Mesendoderm (in vitro differentiated cells): Measurements from ENCODE around the gene OLIG1.

Source experiments
- DNase-seq: peaks from one replicate; pipeline ENCODE4 v3.0.0; 2013
- H2AK5ac ChIP-seq: 2 replicates; pipeline ENCODE4 v1.6.1; 2013; ENCODE audit warnings: low read length, inconsistent platforms
- H2BK120ac ChIP-seq: 2 replicates; pipeline ENCODE4 v1.6.1; 2013; ENCODE audit warnings: low read depth, mild to moderate bottlenecking, low read length, moderate library complexity, mixed read lengths
- H2BK15ac ChIP-seq: replicated peaks from 2 replicates; pipeline ENCODE4 v1.6.1; 2013; ENCODE audit warnings: low read depth, mild to moderate bottlenecking, moderate library complexity
- H2BK5ac ChIP-seq: 2 replicates; pipeline ENCODE4 v1.6.1; 2013; ENCODE audit warnings: low read length, inconsistent platforms
- H3K18ac ChIP-seq: 2 replicates; pipeline ENCODE4 v1.6.1; 2013; ENCODE audit warnings: mild to moderate bottlenecking, low read length, mixed read lengths
- H3K23ac ChIP-seq: one replicate; pipeline ENCODE4 v1.6.1; 2013; ENCODE audit warnings: low read length
- H3K27ac ChIP-seq: 2 replicates; pipeline ENCODE4 v1.5.1; 2013; ENCODE audit warnings: low read depth, mild to moderate bottlenecking, inconsistent platforms, low read length, moderate library complexity
- H3K27me3 ChIP-seq: 2 replicates; pipeline ENCODE4 v1.6.1; 2013; ENCODE audit warnings: low read length, control low read depth, mild to moderate bottlenecking, inconsistent platforms; ENCODE audit not compliant: insufficient read depth, poor library complexity
- H3K36me3 ChIP-seq: 2 replicates; pipeline ENCODE4 v1.6.1; 2013; ENCODE audit warnings: low read length, inconsistent platforms; ENCODE audit not compliant: control insufficient read depth, insufficient read depth
- H3K4ac ChIP-seq: one replicate; pipeline ENCODE4 v1.6.1; 2013; ENCODE audit warnings: low read depth, mild to moderate bottlenecking, low read length, moderate library complexity
- H3K4me1 ChIP-seq: 2 replicates; pipeline ENCODE4 v1.6.1; 2013; ENCODE audit warnings: low read depth, low read length, inconsistent platforms; ENCODE audit not compliant: control insufficient read depth
- H3K4me2 ChIP-seq: 2 replicates; pipeline ENCODE4 v1.6.1; 2013; ENCODE audit warnings: low read length
- H3K4me3 ChIP-seq: 2 replicates; pipeline ENCODE4 v1.5.1; 2013; ENCODE audit warnings: mild to moderate bottlenecking, low read length
- H3K56ac ChIP-seq: one replicate; pipeline ENCODE4 v1.6.1; 2013; ENCODE audit warnings: low read length
- H3K79me1 ChIP-seq: 2 replicates; pipeline ENCODE4 v1.6.1; 2013; ENCODE audit warnings: low read length, inconsistent platforms
- H3K79me2 ChIP-seq: 2 replicates; pipeline ENCODE4 v1.6.1; 2013; ENCODE audit warnings: mild to moderate bottlenecking, low read length; ENCODE audit not compliant: control insufficient read depth, insufficient read depth
- H3K9ac ChIP-seq: 2 replicates; pipeline ENCODE4 v1.6.1; 2013; ENCODE audit warnings: low read length, inconsistent platforms
- H4K5ac ChIP-seq: one replicate; pipeline ENCODE4 v1.6.1; 2013; ENCODE audit warnings: low read length
- H4K8ac ChIP-seq: one replicate; pipeline ENCODE4 v1.6.1; 2013; ENCODE audit warnings: low read depth, mild to moderate bottlenecking, control low read depth, low read length, moderate library complexity
- WGBS: extraction: QIAGEN DNeasy Blood & Tissue Kit; methylation state at CpG from one replicate; pipeline ENCODE4 v1.1.7; 2013; ENCODE audit warnings: low lambda C conversion rate, missing lambda C conversion rate; ENCODE audit not compliant: insufficient coverage; ENCODE audit errors: extremely low coverage; 5-methylcytosine and 5-hydroxymethylcytosine counted together

The OLIG1 gene

GRCh38 chr21:33059380-33059841 lies 10.5 kb upstream of the OLIG1 start:
- Histone ChIP-seq H3K4me1 (no peaks in the 10 kb centered on the region), H3K18ac (no peak overlapping the region), H3K23ac (no peak overlapping the region), H3K79me2 (no peaks in the 10 kb centered on the region), H4K8ac (no peak overlapping the region), H3K27me3 (peaks cover 5% of the 10 kb centered on the region), H4K5ac (no peak overlapping the region), H3K36me3 (no peaks in the 10 kb centered on the region), H3K9ac (no peak overlapping the region), H3K56ac (no peak overlapping the region), H3K4me2 (no peak overlapping the region), H3K4ac (no peak overlapping the region), H2BK120ac (no peak overlapping the region), H3K79me1 (no peaks in the 10 kb centered on the region), H3K4me3 (no peak overlapping the region), H2BK5ac (no peak overlapping the region), H3K27ac (no peak overlapping the region), H2BK15ac (no peak overlapping the region), H2AK5ac (no peak overlapping the region)
- no CpG with 5 or more reads among the region's 2 CpGs for WGBS
- no peak for DNase-seq

- no peaks in the 10 kb centered on the region for H3K4me1 ChIP-seq
- H3K79me2 ChIP-seq, result no peaks in the 10 kb centered on the region
- no peak overlapping the region for H4K5ac ChIP-seq
- no CpG with 5 or more reads among the region's 4 CpGs for WGBS
- no peak overlapping the region for H3K4me3 ChIP-seq
- H3K79me1 ChIP-seq, result no peaks in the 10 kb centered on the region
- no peak overlapping the region for H3K4me2 ChIP-seq
- H4K8ac ChIP-seq, result no peak overlapping the region
- H3K36me3 ChIP-seq, result no peaks in the 10 kb centered on the region
- H2AK5ac ChIP-seq, result no peak overlapping the region
- no peak overlapping the region for H2BK120ac ChIP-seq
- no peak overlapping the region for H3K56ac ChIP-seq
- no peak overlapping the region for H3K9ac ChIP-seq
- no peak overlapping the region for H3K4ac ChIP-seq
- no peak overlapping the region for H3K23ac ChIP-seq
- DNase-seq, result no peak
- no peak overlapping the region for H3K18ac ChIP-seq
- no peak overlapping the region for H2BK5ac ChIP-seq
- H3K27ac ChIP-seq, result no peak overlapping the region
- H3K27me3 ChIP-seq, result peaks cover 12% of the 10 kb centered on the region
- no peak overlapping the region for H2BK15ac ChIP-seq
These were observed 8.7 kb upstream of the OLIG1 start for GRCh38 chr21:33061233-33061632.

- H3K56ac ChIP-seq, result no peak overlapping the region
These were observed 6.5 kb upstream of the OLIG1 start for GRCh38 chr21:33063375-33063883.

GRCh38 chr21:33063907-33064622 lies 5.9 kb upstream of the OLIG1 start:
- Histone ChIP-seq H2AK5ac (no peak overlapping the region), H3K9ac (no peak overlapping the region), H3K27ac (no peak overlapping the region), H2BK120ac (no peak overlapping the region), H3K4me3 (no peak overlapping the region), H3K56ac (no peak overlapping the region), H3K79me2 (no peaks in the 10 kb centered on the region), H4K8ac (no peak overlapping the region), H2BK5ac (no peak overlapping the region), H3K18ac (no peak overlapping the region), H3K4me2 (no peak overlapping the region), H3K27me3 (peaks cover 28% of the 10 kb centered on the region), H3K4me1 (no peaks in the 10 kb centered on the region), H3K79me1 (no peaks in the 10 kb centered on the region), H3K36me3 (no peaks in the 10 kb centered on the region), H3K4ac (no peak overlapping the region), H3K23ac (no peak overlapping the region), H4K5ac (no peak overlapping the region), H2BK15ac (no peak overlapping the region)
- peak; percentile 52 for DNase-seq
- WGBS, result no CpG with 5 or more reads among the region's 14 CpGs

More at GRCh38 chr21:33063375-33063883, 6.5 kb upstream of the OLIG1 start:
- Histone ChIP-seq H2BK15ac (no peak overlapping the region), H3K36me3 (no peaks in the 10 kb centered on the region), H2BK5ac (no peak overlapping the region), H4K5ac (no peak overlapping the region), H3K79me1 (no peaks in the 10 kb centered on the region), H3K4me1 (no peaks in the 10 kb centered on the region), H3K4me2 (no peak overlapping the region), H2AK5ac (no peak overlapping the region), H3K79me2 (no peaks in the 10 kb centered on the region), H3K4ac (no peak overlapping the region), H3K27me3 (peaks cover 21% of the 10 kb centered on the region), H3K4me3 (no peak overlapping the region), H2BK120ac (no peak overlapping the region), H4K8ac (no peak overlapping the region), H3K27ac (no peak overlapping the region), H3K18ac (no peak overlapping the region), H3K23ac (no peak overlapping the region), H3K9ac (no peak overlapping the region)
- no peak for DNase-seq
- no CpG with 5 or more reads among the region's 5 CpGs for WGBS

- no peak overlapping the region for H3K56ac ChIP-seq
- H3K36me3 ChIP-seq, result no peaks in the 10 kb centered on the region
- H2BK15ac ChIP-seq, result no peak overlapping the region
- no peak overlapping the region for H3K4me2 ChIP-seq
- H4K5ac ChIP-seq, result no peak overlapping the region
- no peak overlapping the region for H3K4ac ChIP-seq
- H3K18ac ChIP-seq, result no peak overlapping the region
- H3K9ac ChIP-seq, result no peak overlapping the region
- H2BK120ac ChIP-seq, result no peak overlapping the region
- no peak overlapping the region for H4K8ac ChIP-seq
- no peak overlapping the region for H3K4me3 ChIP-seq
- no peak overlapping the region for H3K23ac ChIP-seq
- DNase-seq, result no peak
- H3K79me2 ChIP-seq, result no peaks in the 10 kb centered on the region
- H3K79me1 ChIP-seq, result no peaks in the 10 kb centered on the region
- H2AK5ac ChIP-seq, result no peak overlapping the region
- peaks cover 28% of the 10 kb centered on the region for H3K27me3 ChIP-seq
- no peaks in the 10 kb centered on the region for H3K4me1 ChIP-seq
- no peak overlapping the region for H2BK5ac ChIP-seq
- no peak overlapping the region for H3K27ac ChIP-seq
- WGBS, result no CpG with 5 or more reads among the region's 18 CpGs
These were observed 5.1 kb upstream of the OLIG1 start for GRCh38 chr21:33064623-33065390.
